Mononuclear cell (primary cell): ENCODE results near the gene CTSW. TPM values are rescaled to one million over a fixed set of nuclear protein-coding genes. Genes with fewer than 3 reads are reported as not detected.

Experiments used
- total RNA-seq: library from RNA; depleted of rRNA; stranded (reverse); fragments of >200 nt; gene quantifications from one replicate; pipeline ENCODE4 v1.2.3, GENCODE V29; 2012

Gene CTSW
- total RNA-seq, 1 donor: 130 TPM

Other genes with a start within 250 kb of the CTSW start
- 75.2 TPM for gene SIPA1, start 241.7 kb upstream of the CTSW start, total RNA-seq
- gene RELA, start 216.9 kb upstream of the CTSW start, total RNA-seq: 107 TPM
- 38.0 TPM for gene KAT5, start 167.6 kb upstream of the CTSW start, total RNA-seq
- 26.4 TPM for gene RNASEH2C, start 159.0 kb upstream of the CTSW start, total RNA-seq
- 26.7 TPM for gene AP5B1, start 98.9 kb upstream of the CTSW start, total RNA-seq
- not detected for gene OVOL1, start 92.8 kb upstream of the CTSW start, total RNA-seq
- gene SNX32, start 45.9 kb upstream of the CTSW start, total RNA-seq: not detected
- 731 TPM for gene CFL1, start 21.7 kb upstream of the CTSW start, total RNA-seq
- 17.3 TPM for gene MUS81, start 19.4 kb upstream of the CTSW start, total RNA-seq
- 1.3 TPM for gene EFEMP2, start 7.0 kb upstream of the CTSW start, total RNA-seq
- gene FIBP, start 8.6 kb downstream of the CTSW start, total RNA-seq: 40.3 TPM
- 22.5 TPM for gene CCDC85B, start 10.8 kb downstream of the CTSW start, total RNA-seq
- gene FOSL1, start 20.6 kb downstream of the CTSW start, total RNA-seq: 4.0 TPM
- gene C11orf68, start 39.2 kb downstream of the CTSW start, total RNA-seq: 7.6 TPM
- 65.6 TPM for gene DRAP1, start 39.6 kb downstream of the CTSW start, total RNA-seq
- gene TSGA10IP, start 65.6 kb downstream of the CTSW start, total RNA-seq: 0.10 TPM
- gene SART1, start 81.9 kb downstream of the CTSW start, total RNA-seq: 41.6 TPM
- gene EIF1AD, start 122.3 kb downstream of the CTSW start, total RNA-seq: 83.2 TPM
- 7.6 TPM for gene BANF1, start 122.7 kb downstream of the CTSW start, total RNA-seq
- not detected for gene CST6, start 132.2 kb downstream of the CTSW start, total RNA-seq
- gene CATSPER1, start 146.6 kb downstream of the CTSW start, total RNA-seq: 1.0 TPM
- gene GAL3ST3, start 169.3 kb downstream of the CTSW start, total RNA-seq: not detected
- gene SF3B2, start 172.5 kb downstream of the CTSW start, total RNA-seq: 135 TPM
- gene PACS1, start 190.4 kb downstream of the CTSW start, total RNA-seq: 66.7 TPM